GM13977 (cell line): ENCODE measurements around the gene DFFA.

Experiments used
- DNase-seq: peaks from one replicate; pipeline ENCODE4 v3.0.0; 2012; ENCODE audit warnings: low spot score
- CTCF ChIP-seq: IDR thresholded peaks from 2 replicates; pipeline ENCODE4 v1.5.1; 2012; ENCODE audit warnings: mild to moderate bottlenecking, control low read depth; ENCODE audit not compliant: insufficient read depth; ENCODE audit errors: extremely low read depth, missing control alignments
- in situ Hi-C: fragments of 300-500 bp; cut with MboI; formaldehyde crosslinking; loops from one replicate; pipeline ENCODE4 v1.12.0; 2022; ENCODE audit warnings: low sequenced_read_pairs, low pct_unique_long_range_greater_than_20kb, mixed read lengths, inconsistent platforms; ENCODE audit not compliant: unreplicated experiment

The DFFA gene

GRCh38 chr1:10450836-10451235 lies 21.5 kb downstream of the DFFA start:
- in situ Hi-C loops = no loop called here
- no peak for DNase-seq
- no peak for TF ChIP-seq CTCF

GRCh38 chr1:10450156-10450814 lies 22.0 kb downstream of the DFFA start:
- no peak for DNase-seq
- in situ Hi-C loops = no loop called here
- no peak for TF ChIP-seq CTCF

DNA sequence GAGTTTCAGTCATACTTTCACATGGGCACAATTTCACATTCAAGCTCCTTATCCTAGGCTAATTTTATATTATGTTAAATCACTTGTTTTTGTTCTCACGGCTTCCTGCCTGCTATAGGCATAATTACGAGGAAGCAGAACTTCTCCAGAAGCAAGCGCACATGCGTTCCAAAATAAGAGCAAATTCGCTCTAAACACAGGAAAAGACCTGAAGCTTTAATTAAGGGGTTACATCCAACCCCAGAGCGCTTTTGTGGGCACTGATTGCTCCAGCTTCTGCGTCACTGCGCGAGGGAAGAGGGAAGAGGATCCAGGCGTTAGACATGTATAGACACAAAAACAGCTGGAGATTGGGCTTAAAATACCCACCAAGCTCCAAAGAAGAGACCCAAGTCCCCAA lies 22.6 kb downstream of the DFFA start, which contains the start of gene CORT:
Gene CORT, plus strand, starts transcription at position 281 of the 400 bp plus-strand sequence. CDS start 193 bp downstream, outside the sequence.
- DNase-seq = no peak
- in situ Hi-C loops = no loop called here

GRCh38 chr1:10446790-10447422 lies 25.4 kb downstream of the DFFA start:
- no peak for TF ChIP-seq CTCF
- in situ Hi-C loops = no loop called here

More for the DNA sequence above, 22.6 kb downstream of the DFFA start, which contains the start of gene CORT:
- TF ChIP-seq CTCF = no peak

DNA sequence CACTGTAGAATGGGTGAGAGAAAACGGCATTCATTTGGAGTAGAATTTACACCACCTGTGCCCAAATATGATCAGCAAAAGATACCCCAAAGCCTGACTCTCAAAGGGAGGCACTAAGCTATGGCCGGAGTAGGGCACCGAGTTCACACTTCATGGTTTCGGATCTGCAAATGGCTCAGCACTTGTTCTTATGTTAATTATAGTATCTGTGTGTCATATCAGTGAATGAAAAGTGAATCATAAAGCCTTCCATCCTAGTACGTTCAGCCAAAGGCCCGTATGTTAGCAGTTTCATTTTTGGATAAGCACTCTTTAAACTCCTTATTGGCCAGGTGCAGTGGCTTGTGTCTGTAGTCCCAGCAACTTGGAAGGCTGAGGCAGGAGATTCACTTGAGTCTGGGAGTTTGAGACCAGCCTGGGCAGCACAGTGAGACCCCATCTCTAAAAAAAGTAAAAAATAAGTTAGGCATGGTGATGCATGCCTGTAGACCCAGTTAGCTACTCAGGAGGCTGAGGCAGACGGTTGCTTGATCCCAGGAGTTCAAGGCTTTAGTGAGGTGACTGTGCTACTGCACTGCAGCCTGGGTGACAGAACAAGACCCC lies 27.4 kb downstream of the DFFA start:
- TF ChIP-seq CTCF = no peak
- DNase-seq = no peak
- in situ Hi-C loops = no loop called here

More at GRCh38 chr1:10446790-10447422, 25.4 kb downstream of the DFFA start:
- no peak for DNase-seq

DNA sequence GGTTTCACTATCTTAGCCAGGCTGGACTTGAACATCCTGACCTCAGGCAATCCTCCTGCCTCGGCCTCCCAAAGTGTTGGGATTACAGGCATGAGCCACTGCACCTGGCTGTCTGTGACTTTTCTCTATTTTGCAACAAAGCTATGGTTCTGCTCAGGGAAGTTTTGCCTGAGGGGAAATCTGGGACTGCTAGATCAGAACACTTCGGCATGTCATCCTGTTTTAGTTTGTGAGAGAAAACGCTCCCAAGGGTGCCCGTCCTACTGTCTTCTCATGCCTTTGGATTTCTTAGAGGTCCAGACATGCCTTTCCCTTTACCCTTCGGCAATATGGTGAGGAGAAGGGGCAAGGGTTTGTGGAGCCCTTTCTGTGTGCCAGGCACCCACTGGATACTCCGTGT lies 28.1 kb downstream of the DFFA start:
- TF ChIP-seq CTCF = no peak
- no peak for DNase-seq
- in situ Hi-C loops = no loop called here
